ENCODE results near the gene AGBL3.

- TF ChIP-seq, protein P1, sequence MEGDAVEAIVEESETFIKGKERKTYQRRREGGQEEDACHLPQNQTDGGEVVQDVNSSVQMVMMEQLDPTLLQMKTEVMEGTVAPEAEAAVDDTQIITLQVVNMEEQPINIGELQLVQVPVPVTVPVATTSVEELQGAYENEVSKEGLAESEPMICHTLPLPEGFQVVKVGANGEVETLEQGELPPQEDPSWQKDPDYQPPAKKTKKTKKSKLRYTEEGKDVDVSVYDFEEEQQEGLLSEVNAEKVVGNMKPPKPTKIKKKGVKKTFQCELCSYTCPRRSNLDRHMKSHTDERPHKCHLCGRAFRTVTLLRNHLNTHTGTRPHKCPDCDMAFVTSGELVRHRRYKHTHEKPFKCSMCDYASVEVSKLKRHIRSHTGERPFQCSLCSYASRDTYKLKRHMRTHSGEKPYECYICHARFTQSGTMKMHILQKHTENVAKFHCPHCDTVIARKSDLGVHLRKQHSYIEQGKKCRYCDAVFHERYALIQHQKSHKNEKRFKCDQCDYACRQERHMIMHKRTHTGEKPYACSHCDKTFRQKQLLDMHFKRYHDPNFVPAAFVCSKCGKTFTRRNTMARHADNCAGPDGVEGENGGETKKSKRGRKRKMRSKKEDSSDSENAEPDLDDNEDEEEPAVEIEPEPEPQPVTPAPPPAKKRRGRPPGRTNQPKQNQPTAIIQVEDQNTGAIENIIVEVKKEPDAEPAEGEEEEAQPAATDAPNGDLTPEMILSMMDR (IDR thresholded peaks at IDR 0.05): no peak
- TF ChIP-seq POLR2A (IDR thresholded peaks at IDR 0.05; ENCODE audit: low read depth) (no peak), POLR2AphosphoS5 (IDR thresholded peaks at IDR 0.05) (no peak)
These were observed 130.8 kb downstream of the AGBL3 start for GRCh38 chr7:135117096-135117495.

Data from esophagus muscularis mucosa (tissue), 3 donors.